WTC11 (cell line): ENCODE data around the gene TMEM127.

Source experiments
- ATF2 ChIP-seq: sonication (generic); formaldehyde crosslinking; IDR thresholded peaks from 2 replicates; pipeline ENCODE4 v1.8.1; 2022; ENCODE audit warnings: low read depth, missing genetic modification reagents, borderline replicate concordance
- CTCF ChIP-seq: fragments of 200-600 bp; IDR thresholded peaks from 2 replicates; pipeline ENCODE4 v1.8.0; 2022; ENCODE audit warnings: antibody characterized with exemption
- FOXJ3 ChIP-seq: sonication (generic); formaldehyde crosslinking; IDR thresholded peaks from 2 replicates; pipeline ENCODE4 v1.9.0; 2021; ENCODE audit warnings: missing genetic modification reagents, mild to moderate bottlenecking, borderline replicate concordance
- NFYB ChIP-seq: sonication (generic); formaldehyde crosslinking; conservative IDR thresholded peaks from 2 replicates; pipeline ENCODE4 v1.8.0; 2022; ENCODE audit warnings: low read depth, missing genetic modification reagents
- NR1H2 ChIP-seq: sonication (generic); formaldehyde crosslinking; IDR thresholded peaks from 2 replicates; pipeline ENCODE4 v1.9.0; 2021; ENCODE audit warnings: mild to moderate bottlenecking, moderate library complexity, missing genetic modification reagents
- SOX15 ChIP-seq: fragments of 250-450 bp; sonication (Bioruptor Pico); IDR thresholded peaks from 2 replicates; pipeline ENCODE4 v1.9.0; 2021; ENCODE audit warnings: mild to moderate bottlenecking
- TCF7 ChIP-seq: sonication (generic); formaldehyde crosslinking; IDR thresholded peaks from 2 replicates; pipeline ENCODE4 v1.8.0; 2022; ENCODE audit warnings: mild to moderate bottlenecking, low read depth, missing genetic modification reagents, moderate library complexity
- TEAD4 ChIP-seq: sonication (generic); formaldehyde crosslinking; IDR thresholded peaks from 2 replicates; pipeline ENCODE4 v1.8.0; 2022; ENCODE audit warnings: mild to moderate bottlenecking, missing genetic modification reagents
- ZBTB21 ChIP-seq: sonication (generic); formaldehyde crosslinking; IDR thresholded peaks from 2 replicates; pipeline ENCODE4 v1.8.1; 2023; ENCODE audit warnings: mild to moderate bottlenecking, missing genetic modification reagents, borderline replicate concordance
- ZNF138 ChIP-seq: sonication (generic); formaldehyde crosslinking; conservative IDR thresholded peaks from 2 replicates; pipeline ENCODE4 v1.8.1; 2022; ENCODE audit warnings: mild to moderate bottlenecking, moderate library complexity, missing genetic modification reagents
- TF ChIP-seq, protein P1 (sequence below): sonication (generic); formaldehyde crosslinking; conservative IDR thresholded peaks from 2 replicates; pipeline ENCODE4 v1.8.1; 2022; ENCODE audit warnings: mild to moderate bottlenecking, missing genetic modification reagents
- TF ChIP-seq, protein P2 (sequence below): sonication (generic); formaldehyde crosslinking; IDR thresholded peaks from 2 replicates; pipeline ENCODE4 v1.8.0; 2022; ENCODE audit warnings: mild to moderate bottlenecking, missing genetic modification reagents

DNA sequence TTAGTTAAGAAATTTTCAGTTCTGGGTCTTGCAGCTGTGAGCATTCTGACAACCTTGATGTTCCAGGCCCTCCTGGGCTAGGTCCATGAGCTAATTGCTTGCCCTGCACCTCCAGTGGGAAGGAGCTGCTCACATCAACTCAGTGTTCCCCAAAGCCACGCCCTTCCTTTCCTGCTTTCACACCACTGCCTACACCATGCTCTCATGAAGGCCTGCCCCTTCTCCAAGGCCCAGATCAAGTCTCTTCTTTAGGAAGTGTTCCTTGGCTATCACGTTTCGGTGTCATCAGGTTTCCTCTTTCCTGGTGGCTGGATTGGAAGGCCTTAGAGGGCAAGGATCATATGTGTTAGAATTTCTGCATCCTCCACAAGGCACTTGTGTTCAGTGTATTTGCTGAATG, 18.8 kb downstream of the TMEM127 start:
- TF ChIP-seq ZBTB21 = no peak
- no peak for TF ChIP-seq TCF7 (CRISPR knock-in tag)
- TF ChIP-seq NFYB (CRISPR knock-in tag) = no peak
- TF ChIP-seq ZNF138 (CRISPR knock-in tag) = no peak
- no peak for TF ChIP-seq SOX15 (CRISPR knock-in tag)
- TF ChIP-seq, protein P1, sequence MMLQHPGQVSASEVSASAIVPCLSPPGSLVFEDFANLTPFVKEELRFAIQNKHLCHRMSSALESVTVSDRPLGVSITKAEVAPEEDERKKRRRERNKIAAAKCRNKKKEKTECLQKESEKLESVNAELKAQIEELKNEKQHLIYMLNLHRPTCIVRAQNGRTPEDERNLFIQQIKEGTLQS (CRISPR knock-in tag) = no peak
- TF ChIP-seq TEAD4 = no peak
- TF ChIP-seq NR1H2 (CRISPR knock-in tag) = no peak
- TF ChIP-seq, protein P2, sequence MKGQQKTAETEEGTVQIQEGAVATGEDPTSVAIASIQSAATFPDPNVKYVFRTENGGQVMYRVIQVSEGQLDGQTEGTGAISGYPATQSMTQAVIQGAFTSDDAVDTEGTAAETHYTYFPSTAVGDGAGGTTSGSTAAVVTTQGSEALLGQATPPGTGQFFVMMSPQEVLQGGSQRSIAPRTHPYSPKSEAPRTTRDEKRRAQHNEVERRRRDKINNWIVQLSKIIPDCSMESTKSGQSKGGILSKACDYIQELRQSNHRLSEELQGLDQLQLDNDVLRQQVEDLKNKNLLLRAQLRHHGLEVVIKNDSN (CRISPR knock-in tag) = no peak
- TF ChIP-seq ATF2 (CRISPR knock-in tag) = no peak
- no peak for TF ChIP-seq CTCF
- TF ChIP-seq FOXJ3 (CRISPR knock-in tag) = no peak
